ENCODE measurements around the gene RPL13.

Gene RPL13

GRCh38 chr16:89553733-89554132 lies 6.7 kb upstream of the RPL13 start:
- peaks cover 74% of the 10 kb centered on the region for H3K36me3 ChIP-seq

DNA sequence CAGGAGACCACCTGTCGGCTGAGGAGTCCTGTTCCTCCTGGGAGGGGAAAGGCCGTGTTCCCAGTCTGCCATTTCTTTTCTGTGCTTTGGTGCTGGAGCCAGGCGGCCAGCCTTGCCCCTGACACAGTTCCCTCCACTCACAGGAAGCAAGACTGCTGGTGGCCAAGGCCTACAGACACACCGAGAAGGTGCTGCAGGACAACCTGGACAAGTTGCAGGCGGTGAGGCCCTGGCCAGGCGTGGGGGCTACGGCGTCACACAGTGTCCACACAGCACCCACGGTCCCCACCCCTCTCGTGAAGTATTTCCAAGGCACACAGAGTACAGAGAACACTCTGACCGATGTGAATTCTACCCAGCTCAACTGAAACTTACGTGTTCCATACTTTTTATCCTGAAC lies 6.1 kb upstream of the RPL13 start:
- Histone ChIP-seq H3K4me1 (ENCODE audit: control insufficient read depth in 1 of 2, insufficient read depth in 1 of 2, low read depth in 1 of 2, low read length in 1 of 2) (peaks cover 2 to 13% of the 10 kb centered on the region in 2 experiments), H3K27ac (no peak overlapping the region), H3K4me3 (ENCODE audit: low read depth in 1 of 2, low read length in 1 of 2) (no peak overlapping the region), H3K27me3 (no peaks in the 10 kb centered on the region), H3K36me3 (peaks cover 68% of the 10 kb centered on the region), H3K9me3 (no peaks in the 10 kb centered on the region)
- no peak for TF ChIP-seq CTCF (IDR thresholded peaks at IDR 0.05)

More at GRCh38 chr16:89553733-89554132, 6.7 kb upstream of the RPL13 start:
- no peak for TF ChIP-seq CTCF (IDR thresholded peaks at IDR 0.05)
- no peaks in the 10 kb centered on the region for H3K27me3 ChIP-seq
- peaks cover 0 to 12% of the 10 kb centered on the region in 2 experiments for H3K4me1 ChIP-seq (ENCODE audit: control insufficient read depth in 1 of 2, insufficient read depth in 1 of 2, low read depth in 1 of 2, low read length in 1 of 2)
- H3K9me3 ChIP-seq = no peaks in the 10 kb centered on the region
- H3K27ac ChIP-seq = no peak overlapping the region
- H3K4me3 ChIP-seq (ENCODE audit: low read depth in 1 of 2, low read length in 1 of 2) = no peak overlapping the region

DNA sequence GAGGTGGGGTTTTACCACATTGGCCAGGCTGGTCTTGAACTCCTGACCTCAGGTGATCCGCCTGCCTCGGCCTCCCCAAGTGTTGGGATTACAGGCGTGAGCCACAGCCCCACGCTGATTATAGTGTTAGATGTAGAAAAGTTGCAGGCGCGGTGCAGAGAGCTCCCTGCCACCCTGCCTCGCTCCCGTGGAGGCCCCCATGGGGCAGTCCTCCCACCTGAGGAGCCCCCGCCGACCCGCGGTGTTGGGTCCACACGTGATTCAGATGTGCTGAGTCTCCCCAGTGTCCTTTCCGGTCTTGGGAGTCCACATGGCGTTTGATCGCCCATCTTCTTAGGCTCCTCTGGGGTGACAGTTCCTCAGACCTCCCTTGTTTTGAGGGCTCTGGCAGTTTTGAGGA lies 5.2 kb upstream of the RPL13 start:
- TF ChIP-seq CTCF (IDR thresholded peaks at IDR 0.05) = no peak
- H3K4me3 ChIP-seq (ENCODE audit: low read depth in 1 of 2, low read length in 1 of 2) = no peak overlapping the region
- peaks cover 58% of the 10 kb centered on the region for H3K36me3 ChIP-seq
- H3K27me3 ChIP-seq = no peaks in the 10 kb centered on the region
- no peak overlapping the region for H3K27ac ChIP-seq
- peaks cover 8 to 22% of the 10 kb centered on the region in 2 experiments for H3K4me1 ChIP-seq (ENCODE audit: control insufficient read depth in 1 of 2, insufficient read depth in 1 of 2, low read depth in 1 of 2, low read length in 1 of 2)
- H3K9me3 ChIP-seq = no peaks in the 10 kb centered on the region

DNA sequence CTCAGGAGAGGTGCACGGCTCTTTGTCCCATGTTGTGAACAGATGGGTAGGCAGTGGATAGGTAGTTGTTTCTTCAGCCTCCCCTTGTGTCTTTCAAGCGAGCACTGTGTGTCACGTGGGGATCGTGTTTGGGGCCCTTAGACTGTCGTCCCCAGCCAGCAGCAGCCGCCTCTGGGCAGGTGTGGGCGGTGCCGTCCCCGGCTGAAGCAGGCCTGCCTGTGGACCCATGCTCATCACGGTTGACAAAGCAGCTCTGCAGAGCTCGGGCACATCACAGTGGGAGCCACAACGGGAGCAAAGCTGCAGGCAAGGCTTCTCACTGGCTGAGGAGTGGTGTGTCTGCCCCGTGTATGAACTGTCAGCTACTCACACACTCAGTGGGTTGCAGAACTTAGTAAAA lies 4.7 kb upstream of the RPL13 start:
- Histone ChIP-seq H3K4me1 (ENCODE audit: control insufficient read depth in 1 of 2, insufficient read depth in 1 of 2, low read depth in 1 of 2, low read length in 1 of 2) (peaks cover 10 to 22% of the 10 kb centered on the region in 2 experiments), H3K9me3 (no peaks in the 10 kb centered on the region), H3K27me3 (no peaks in the 10 kb centered on the region), H3K36me3 (peaks cover 53% of the 10 kb centered on the region), H3K27ac (no peak overlapping the region), H3K4me3 (ENCODE audit: low read depth in 1 of 2, low read length in 1 of 2) (no peak overlapping the region)
- no peak for TF ChIP-seq CTCF (IDR thresholded peaks at IDR 0.05)

DNA sequence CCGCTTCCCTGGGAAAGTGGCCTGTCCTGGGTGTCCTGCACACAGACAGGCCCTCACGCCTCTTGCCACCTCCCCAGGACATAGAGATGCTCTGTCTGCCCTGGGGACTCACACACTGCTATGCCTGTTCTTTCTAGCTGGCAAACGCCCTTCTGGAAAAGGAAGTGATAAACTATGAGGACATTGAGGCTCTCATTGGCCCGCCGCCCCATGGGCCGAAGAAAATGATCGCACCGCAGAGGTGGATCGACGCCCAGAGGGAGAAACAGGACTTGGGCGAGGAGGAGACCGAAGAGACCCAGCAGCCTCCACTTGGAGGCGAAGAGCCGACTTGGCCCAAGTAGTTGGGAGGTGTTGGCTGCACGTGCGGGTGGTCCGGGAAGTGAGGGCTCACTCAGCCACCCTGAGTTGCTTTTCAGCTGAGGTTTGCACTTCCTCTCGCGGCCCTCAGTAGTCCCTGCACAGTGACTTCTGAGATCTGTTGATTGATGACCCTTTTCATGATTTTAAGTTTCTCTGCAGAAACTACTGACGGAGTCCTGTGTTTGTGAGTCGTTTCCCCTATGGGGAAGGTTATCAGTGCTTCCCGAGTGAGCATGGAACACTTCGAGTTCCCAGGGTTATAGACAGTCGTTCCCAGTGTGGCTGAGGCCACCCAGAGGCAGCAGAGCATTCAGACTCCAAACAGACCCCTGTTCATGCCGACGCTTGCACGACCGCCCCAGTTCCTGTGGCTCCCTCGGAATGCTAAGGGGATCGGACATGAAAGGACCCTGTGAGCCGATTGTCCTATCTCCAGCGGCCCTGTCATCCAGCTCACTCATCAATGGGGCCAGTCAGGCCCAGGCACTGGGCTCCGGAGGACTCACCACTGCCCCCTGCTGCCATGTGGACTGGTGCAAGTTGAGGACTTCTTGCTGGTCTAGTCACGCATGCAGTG lies 3.5 kb upstream of the RPL13 start:
- H3K36me3 ChIP-seq = peaks cover 48% of the 10 kb centered on the region
- H3K9me3 ChIP-seq = no peaks in the 10 kb centered on the region
- TF ChIP-seq CTCF (IDR thresholded peaks at IDR 0.05) = peak; percentile 47
- no peaks in the 10 kb centered on the region for H3K27me3 ChIP-seq
- no peak overlapping the region for H3K4me3 ChIP-seq (ENCODE audit: low read depth in 1 of 2, low read length in 1 of 2)
- H3K27ac ChIP-seq = peak overlapping the region; percentile 28
- peaks cover 23 to 34% of the 10 kb centered on the region in 2 experiments for H3K4me1 ChIP-seq (ENCODE audit: control insufficient read depth in 1 of 2, insufficient read depth in 1 of 2, low read depth in 1 of 2, low read length in 1 of 2)
